Sigmoid colon (tissue), 7 donors: ENCODE measurements around the gene MYO9A. TPM values are rescaled to one million over a fixed set of nuclear protein-coding genes. Genes with fewer than 3 reads are reported as not detected.

ENCODE experiments used
- DNase-seq: peaks from one replicate; pipeline ENCODE4 v3.0.0-alpha.2; 2019
- H3K27ac ChIP-seq, 4 donors: fragments of 200-600 bp; sonication (generic); one replicate each; pipeline ENCODE4 v1.5.1; 2016 to 2019; ENCODE audit warnings: mild to moderate bottlenecking in 1 of 4
- H3K27me3 ChIP-seq, 3 donors: fragments of 200-600 bp; sonication (generic); one replicate each; pipeline ENCODE4 v1.5.1; 2019; ENCODE audit warnings: mild to moderate bottlenecking in 1 of 3
- H3K36me3 ChIP-seq, 4 donors: fragments of 200-600 bp; sonication (generic); one replicate each; pipeline ENCODE4 v1.5.1; 2016 to 2019
- H3K4me1 ChIP-seq, 4 donors: fragments of 200-600 bp; sonication (generic); one replicate each; pipeline ENCODE4 v1.5.1; 2017 to 2019
- H3K4me3 ChIP-seq, 4 donors: fragments of 200-600 bp; sonication (generic); one replicate each; pipeline ENCODE4 v1.5.1; 2017 to 2019; ENCODE audit warnings: mild to moderate bottlenecking in 2 of 4, moderate library complexity in 1 of 4
- H3K9me3 ChIP-seq, 4 donors: fragments of 200-600 bp in 3 of 4; sonication (generic) in 3 of 4; one replicate each; pipeline versions ENCODE4 v1.5.1 to v1.6.1; 2013 to 2019
- EP300 ChIP-seq, 4 donors: sonication (generic); formaldehyde crosslinking; IDR thresholded peaks; one replicate each; pipeline ENCODE4 v1.6.1; 2017; ENCODE audit warnings: antibody characterized with exemption in 4 of 4
- POLR2A ChIP-seq, 2 donors: fragments of 450-650 bp; IDR thresholded peaks; one replicate each; pipeline ENCODE4 v1.6.1; 2016; ENCODE audit warnings: antibody characterized with exemption in 2 of 2, mild to moderate bottlenecking in 2 of 2, moderate library complexity in 2 of 2
- POLR2AphosphoS5 ChIP-seq, 4 donors: sonication (generic); formaldehyde crosslinking; IDR thresholded peaks; one replicate each; pipeline ENCODE4 v1.6.1; 2017; ENCODE audit warnings: antibody characterized with exemption in 4 of 4
- WGBS, 2 donors: extraction: QIAGEN DNeasy Blood & Tissue Kit; methylation state at CpG; one replicate each; pipeline ENCODE4 v1.1.7; 2013; 5-methylcytosine and 5-hydroxymethylcytosine counted together
- intact Hi-C: fragments of 100-400 bp; cut with DNase I; formaldehyde crosslinking; loops from one replicate; pipeline ENCODE4 v1.15.1; 2023
- polyA plus RNA-seq, 3 donors: library from polyadenylated mRNA; stranded (reverse); fragments of 200-250 nt; gene quantifications; one replicate each; pipeline ENCODE4 v1.2.3, GENCODE V29; 2013
- small RNA-seq, 3 donors: library from RNA; depleted of rRNA; stranded (forward); fragments of <200 nt; gene quantifications; one replicate each; pipeline ENCODE3, GENCODE V24; 2016
- total RNA-seq, 4 donors: library from RNA; depleted of rRNA; stranded (reverse); fragments of >200 nt; gene quantifications; one replicate each; pipeline ENCODE4 v1.1.0, GENCODE V29; 2016
- TF ChIP-seq, protein P1 (sequence below), 4 experiments: fragments of 450-650 bp in 3 of 4; fragments of 200-600 bp in 1 of 4; IDR thresholded peaks; one replicate each; pipeline ENCODE4 v1.5.1; 2016 to 2019; ENCODE audit warnings: antibody characterized with exemption in 4 of 4, mild to moderate bottlenecking in 3 of 4, moderate library complexity in 2 of 4
- donor health status: healthy with polysubstance abuse.
- donor health status: Bipolar disorder and iron deficiency.
- donor health status: healthy.

The MYO9A gene
- total and polyA plus RNA-seq, 7 donors = 3.0 to 80.0 (median 55.8) TPM

GRCh38 chr15:71773206-71773859, 344.6 kb downstream of the MYO9A start:
- no peak overlapping the region for H3K27ac ChIP-seq
- intact Hi-C loops = no loop called here
- H3K27me3 ChIP-seq = no peaks in the 10 kb centered on the region
- no peak for DNase-seq
- no peak overlapping the region for H3K4me3 ChIP-seq
- no peaks in the 10 kb centered on the region for H3K36me3 ChIP-seq
- no peak for TF ChIP-seq POLR2AphosphoS5 (IDR thresholded peaks at IDR 0.05)
- TF ChIP-seq POLR2A (IDR thresholded peaks at IDR 0.05) = no peak
- TF ChIP-seq, protein P1, sequence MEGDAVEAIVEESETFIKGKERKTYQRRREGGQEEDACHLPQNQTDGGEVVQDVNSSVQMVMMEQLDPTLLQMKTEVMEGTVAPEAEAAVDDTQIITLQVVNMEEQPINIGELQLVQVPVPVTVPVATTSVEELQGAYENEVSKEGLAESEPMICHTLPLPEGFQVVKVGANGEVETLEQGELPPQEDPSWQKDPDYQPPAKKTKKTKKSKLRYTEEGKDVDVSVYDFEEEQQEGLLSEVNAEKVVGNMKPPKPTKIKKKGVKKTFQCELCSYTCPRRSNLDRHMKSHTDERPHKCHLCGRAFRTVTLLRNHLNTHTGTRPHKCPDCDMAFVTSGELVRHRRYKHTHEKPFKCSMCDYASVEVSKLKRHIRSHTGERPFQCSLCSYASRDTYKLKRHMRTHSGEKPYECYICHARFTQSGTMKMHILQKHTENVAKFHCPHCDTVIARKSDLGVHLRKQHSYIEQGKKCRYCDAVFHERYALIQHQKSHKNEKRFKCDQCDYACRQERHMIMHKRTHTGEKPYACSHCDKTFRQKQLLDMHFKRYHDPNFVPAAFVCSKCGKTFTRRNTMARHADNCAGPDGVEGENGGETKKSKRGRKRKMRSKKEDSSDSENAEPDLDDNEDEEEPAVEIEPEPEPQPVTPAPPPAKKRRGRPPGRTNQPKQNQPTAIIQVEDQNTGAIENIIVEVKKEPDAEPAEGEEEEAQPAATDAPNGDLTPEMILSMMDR (IDR thresholded peaks at IDR 0.05) = no peak
- no peak for TF ChIP-seq EP300 (IDR thresholded peaks at IDR 0.05)
- no peaks in the 10 kb centered on the region for H3K4me1 ChIP-seq
- WGBS, 2 donors = 97% methylated on average over 1 of the region's 1 CpG
- no peaks in the 10 kb centered on the region for H3K9me3 ChIP-seq

Small RNA genes within 50 kb of the gene (small RNA-seq; reads per million reads assigned to genes)
- 0.11 to 0.36 (median 0.24) reads per million in 3 donors for gene RNA5SP399
- 0 reads per million in 3 donors for gene RNU2-65P

Other genes with a start within 250 kb of the MYO9A start
- gene SENP8, start 253 bp upstream of the MYO9A start, total RNA-seq = 1 to 10 TPM; 1.8 to 4.3 (median 2.0) TPM
- 1 to 10 TPM; 1.2 to 3.0 (median 1.6) TPM for gene SENP8, start 253 bp upstream of the MYO9A start, polyA plus RNA-seq
- gene GRAMD2A, start 79.6 kb upstream of the MYO9A start, total RNA-seq = 1 to 10 TPM in 1 of 4 donors, under 1 TPM in 3; 0.16 to 2.6 (median 0.50) TPM
- gene GRAMD2A, start 79.6 kb upstream of the MYO9A start, polyA plus RNA-seq = 1 to 10 TPM in 2 of 3 donors, not detected in 1; 2.5 to 4.3 TPM
- 100 to 1,000 TPM; 135 to 213 (median 200) TPM for gene PKM, start 113.0 kb upstream of the MYO9A start, total RNA-seq
- gene PKM, start 113.0 kb upstream of the MYO9A start, polyA plus RNA-seq = 100 to 1,000 TPM; 174 to 582 (median 254) TPM
- gene PARP6, start 154.4 kb upstream of the MYO9A start, total RNA-seq = 100 to 1,000 TPM in 1 of 4 donors, 10 to 100 TPM in 3; 41.5 to 103 (median 60.0) TPM
- 10 to 100 TPM; 12.5 to 29.4 (median 27.2) TPM for gene PARP6, start 154.4 kb upstream of the MYO9A start, polyA plus RNA-seq
- gene CELF6, start 202.0 kb upstream of the MYO9A start, total RNA-seq = 1 to 10 TPM; 2.1 to 5.8 (median 2.8) TPM
- gene CELF6, start 202.0 kb upstream of the MYO9A start, polyA plus RNA-seq = 1 to 10 TPM in 1 of 3 donors, not detected in 2; 4.2 TPM